Neural crest cell (in vitro differentiated cells): ENCODE results near the gene MAP3K20. TPM values are rescaled to one million over a fixed set of nuclear protein-coding genes. Genes with fewer than 3 reads are reported as not detected.
A peak's percentile ranks its signal among the peaks of the same experiment; 100 is the strongest.

Experiments used
- DNase-seq: peaks from one replicate; pipeline ENCODE4 v3.0.0; 2021; ENCODE audit warnings: low read depth, mixed read lengths, low spot score
- H3K27ac Mint-ChIP-seq: one replicate; pipeline ENCODE4 v1.8.0; 2021; ENCODE audit warnings: mild to moderate bottlenecking, mixed read lengths; ENCODE audit not compliant: unreplicated experiment
- H3K27me3 Mint-ChIP-seq: 2 replicates; pipeline ENCODE4 v1.8.0; 2021; ENCODE audit warnings: low read depth, mild to moderate bottlenecking, mixed read lengths
- H3K36me3 Mint-ChIP-seq: 2 replicates; pipeline ENCODE4 v1.8.0; 2021; ENCODE audit warnings: low read depth, mild to moderate bottlenecking, mixed read lengths
- H3K4me1 Mint-ChIP-seq: 2 replicates; pipeline ENCODE4 v1.8.0; 2021; ENCODE audit warnings: mixed read lengths
- H3K4me3 Mint-ChIP-seq: one replicate; pipeline ENCODE4 v1.8.0; 2021; ENCODE audit warnings: mild to moderate bottlenecking, mixed read lengths
- H3K9me3 Mint-ChIP-seq: 2 replicates; pipeline ENCODE4 v1.8.0; 2021; ENCODE audit warnings: mixed read lengths
- total RNA-seq: library from RNA; stranded (reverse); gene quantifications from 2 replicates; pipeline ENCODE4 v1.2.1, GENCODE V29; 2021
- TF ChIP-seq, protein P1 (sequence below): fragments of 200-600 bp; sonication (generic); conservative IDR thresholded peaks from 2 replicates; pipeline ENCODE4 v1.5.0; 2021; ENCODE audit warnings: antibody characterized with exemption, mild to moderate bottlenecking

The MAP3K20 gene
- total RNA-seq, 1 donor from 2014 or later = 27.6 TPM

DNA sequence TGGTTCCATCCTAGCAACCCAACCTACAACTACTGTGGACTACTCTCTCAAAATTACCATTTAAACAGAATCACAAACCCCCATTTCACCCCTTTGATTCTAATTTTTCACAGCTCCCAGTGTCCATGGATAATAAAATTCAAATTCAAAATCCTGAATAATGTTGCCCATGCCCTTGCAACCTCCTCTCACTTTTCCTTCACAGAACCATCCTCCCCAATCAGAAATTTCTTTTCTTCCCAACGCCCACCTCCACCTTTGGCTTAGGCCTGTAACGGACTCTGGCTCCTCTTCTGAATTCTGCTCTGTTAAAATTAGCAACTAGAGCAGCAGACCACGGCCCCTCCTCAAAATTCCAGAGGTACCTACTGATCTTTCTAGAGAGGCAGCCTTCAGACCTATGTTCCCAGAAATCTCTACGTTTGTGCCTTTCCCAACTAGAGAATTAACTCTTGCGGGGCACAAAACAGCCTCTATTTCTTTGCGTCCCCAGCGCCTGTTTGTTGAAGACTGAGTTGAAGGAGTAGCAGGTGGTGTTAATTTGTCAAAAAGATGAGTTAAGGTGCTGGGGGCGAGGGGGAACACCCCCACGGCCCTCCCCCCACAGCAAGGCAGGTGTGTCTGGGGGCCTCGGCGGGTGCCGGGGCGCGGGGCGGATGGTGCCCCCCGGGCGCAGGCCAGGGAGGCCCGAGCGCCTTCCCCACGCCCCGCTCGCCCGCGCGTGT is 428 bp upstream of the MAP3K20 start:
- TF ChIP-seq, protein P1, sequence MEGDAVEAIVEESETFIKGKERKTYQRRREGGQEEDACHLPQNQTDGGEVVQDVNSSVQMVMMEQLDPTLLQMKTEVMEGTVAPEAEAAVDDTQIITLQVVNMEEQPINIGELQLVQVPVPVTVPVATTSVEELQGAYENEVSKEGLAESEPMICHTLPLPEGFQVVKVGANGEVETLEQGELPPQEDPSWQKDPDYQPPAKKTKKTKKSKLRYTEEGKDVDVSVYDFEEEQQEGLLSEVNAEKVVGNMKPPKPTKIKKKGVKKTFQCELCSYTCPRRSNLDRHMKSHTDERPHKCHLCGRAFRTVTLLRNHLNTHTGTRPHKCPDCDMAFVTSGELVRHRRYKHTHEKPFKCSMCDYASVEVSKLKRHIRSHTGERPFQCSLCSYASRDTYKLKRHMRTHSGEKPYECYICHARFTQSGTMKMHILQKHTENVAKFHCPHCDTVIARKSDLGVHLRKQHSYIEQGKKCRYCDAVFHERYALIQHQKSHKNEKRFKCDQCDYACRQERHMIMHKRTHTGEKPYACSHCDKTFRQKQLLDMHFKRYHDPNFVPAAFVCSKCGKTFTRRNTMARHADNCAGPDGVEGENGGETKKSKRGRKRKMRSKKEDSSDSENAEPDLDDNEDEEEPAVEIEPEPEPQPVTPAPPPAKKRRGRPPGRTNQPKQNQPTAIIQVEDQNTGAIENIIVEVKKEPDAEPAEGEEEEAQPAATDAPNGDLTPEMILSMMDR = no peak
- DNase-seq = no peak
- peaks cover 25% of the 10 kb centered on the region for H3K4me1 Mint-ChIP-seq
- peak overlapping the region; percentile 91 for H3K4me3 Mint-ChIP-seq
- no peaks in the 10 kb centered on the region for H3K36me3 Mint-ChIP-seq
- H3K9me3 Mint-ChIP-seq = no peaks in the 10 kb centered on the region
- peak overlapping the region; percentile 45 for H3K27ac Mint-ChIP-seq
- H3K27me3 Mint-ChIP-seq = peaks cover 6% of the 10 kb centered on the region

DNA sequence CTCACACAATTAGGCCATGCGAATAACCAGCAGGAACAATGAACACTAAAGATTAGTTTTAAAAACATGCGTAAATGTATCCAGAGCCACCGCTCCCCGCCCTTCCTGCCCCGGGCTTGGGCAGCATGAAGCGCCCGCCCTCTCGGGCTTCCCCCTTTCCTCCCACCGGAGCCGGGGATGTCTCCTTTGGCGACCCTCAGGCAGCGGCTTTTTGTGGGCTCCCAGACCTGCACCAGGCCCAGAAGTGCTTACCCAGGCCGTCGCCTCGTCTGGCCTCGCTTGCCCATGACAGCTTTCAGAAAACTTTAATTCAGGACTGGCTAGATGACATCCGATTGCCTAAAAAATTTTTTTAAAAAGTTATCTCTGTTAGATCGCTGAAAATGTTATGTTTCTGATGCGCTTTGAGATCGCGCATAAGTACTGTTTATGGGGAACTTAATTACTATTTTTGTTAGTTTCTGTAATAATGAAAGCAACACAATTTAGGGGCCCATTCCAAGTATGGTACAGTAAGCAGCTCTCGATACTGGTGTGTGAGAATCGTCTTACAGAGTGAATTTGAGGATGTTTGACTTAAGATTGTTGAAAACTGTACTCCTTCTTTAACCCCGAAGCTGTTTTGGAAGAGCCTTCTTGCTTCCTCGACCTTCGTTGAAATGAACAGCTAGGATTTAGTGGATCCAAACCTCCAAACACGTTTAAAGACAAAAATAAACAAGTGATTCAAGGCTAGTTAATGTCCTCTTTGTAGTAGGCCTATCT is 1.1 kb downstream of the MAP3K20 start:
- H3K36me3 Mint-ChIP-seq = peaks cover 2% of the 10 kb centered on the region
- no peaks in the 10 kb centered on the region for H3K9me3 Mint-ChIP-seq
- peak overlapping the region; percentile 79 for H3K27ac Mint-ChIP-seq
- H3K27me3 Mint-ChIP-seq = peaks cover 6% of the 10 kb centered on the region
- peak overlapping the region; percentile 91 for H3K4me3 Mint-ChIP-seq
- peaks cover 25% of the 10 kb centered on the region for H3K4me1 Mint-ChIP-seq
- TF ChIP-seq, protein P1 = no peak
- DNase-seq = peak; percentile 45

DNA sequence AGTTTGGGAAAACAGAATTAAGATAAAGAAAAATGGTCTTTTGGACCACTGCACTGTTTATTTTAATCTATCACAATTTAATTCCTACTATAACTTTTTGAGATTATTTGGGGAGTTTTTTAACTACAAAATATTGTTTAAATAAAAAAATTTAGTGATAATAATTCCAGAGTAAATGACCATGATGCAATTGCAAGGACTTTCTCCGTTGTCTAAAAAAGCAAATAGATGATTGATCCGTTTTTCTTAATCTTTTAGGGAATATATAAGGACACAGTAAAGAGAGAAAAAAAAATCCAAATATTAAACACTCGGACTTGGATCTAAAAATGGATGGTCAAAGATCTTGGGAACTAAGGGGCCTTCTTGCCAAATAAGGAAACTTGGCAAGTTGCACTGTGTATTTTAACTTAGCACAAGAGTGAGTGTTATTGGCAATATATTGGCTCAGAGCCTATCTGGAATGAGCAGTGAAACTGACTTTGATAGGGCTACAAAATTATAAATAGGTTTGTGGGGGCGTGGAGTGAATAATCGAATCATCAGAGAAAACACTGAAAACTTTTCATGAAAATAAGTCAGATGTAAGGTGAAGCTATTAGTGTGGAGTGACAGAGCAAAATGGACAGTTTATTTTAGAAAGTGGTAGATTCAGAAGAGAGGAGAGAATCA is 2.0 kb downstream of the MAP3K20 start:
- H3K4me3 Mint-ChIP-seq = peak overlapping the region; percentile 91
- H3K4me1 Mint-ChIP-seq = peaks cover 25% of the 10 kb centered on the region
- TF ChIP-seq, protein P1 = no peak
- H3K27me3 Mint-ChIP-seq = peaks cover 4% of the 10 kb centered on the region
- DNase-seq = no peak
- H3K27ac Mint-ChIP-seq = no peak overlapping the region
- H3K36me3 Mint-ChIP-seq = peaks cover 8% of the 10 kb centered on the region
- H3K9me3 Mint-ChIP-seq = no peaks in the 10 kb centered on the region

DNA sequence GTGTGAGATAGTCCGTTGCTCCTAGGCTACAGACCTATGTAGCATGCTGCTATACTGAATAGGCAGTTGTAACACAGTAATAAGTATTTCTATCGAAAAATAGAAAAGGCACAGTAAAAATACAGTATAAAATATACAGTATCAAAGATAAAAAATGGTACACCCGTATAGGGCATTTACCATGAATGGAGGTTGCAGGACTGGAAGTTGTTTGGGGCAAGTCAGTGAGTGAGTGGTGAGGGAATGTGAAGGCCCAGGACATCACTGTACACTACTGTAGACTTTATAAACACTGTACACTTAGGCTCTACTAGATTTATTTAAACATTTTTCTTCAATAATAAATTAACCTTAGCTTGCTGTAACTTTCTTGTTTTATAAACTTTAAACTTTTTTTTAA is 3.5 kb downstream of the MAP3K20 start:
- TF ChIP-seq, protein P1 = no peak
- Mint-ChIP-seq H3K4me3 (no peak overlapping the region), H3K9me3 (no peaks in the 10 kb centered on the region), H3K4me1 (peaks cover 25% of the 10 kb centered on the region), H3K36me3 (peaks cover 8% of the 10 kb centered on the region), H3K27me3 (peaks cover 4% of the 10 kb centered on the region), H3K27ac (no peak overlapping the region)
- no peak for DNase-seq

DNA sequence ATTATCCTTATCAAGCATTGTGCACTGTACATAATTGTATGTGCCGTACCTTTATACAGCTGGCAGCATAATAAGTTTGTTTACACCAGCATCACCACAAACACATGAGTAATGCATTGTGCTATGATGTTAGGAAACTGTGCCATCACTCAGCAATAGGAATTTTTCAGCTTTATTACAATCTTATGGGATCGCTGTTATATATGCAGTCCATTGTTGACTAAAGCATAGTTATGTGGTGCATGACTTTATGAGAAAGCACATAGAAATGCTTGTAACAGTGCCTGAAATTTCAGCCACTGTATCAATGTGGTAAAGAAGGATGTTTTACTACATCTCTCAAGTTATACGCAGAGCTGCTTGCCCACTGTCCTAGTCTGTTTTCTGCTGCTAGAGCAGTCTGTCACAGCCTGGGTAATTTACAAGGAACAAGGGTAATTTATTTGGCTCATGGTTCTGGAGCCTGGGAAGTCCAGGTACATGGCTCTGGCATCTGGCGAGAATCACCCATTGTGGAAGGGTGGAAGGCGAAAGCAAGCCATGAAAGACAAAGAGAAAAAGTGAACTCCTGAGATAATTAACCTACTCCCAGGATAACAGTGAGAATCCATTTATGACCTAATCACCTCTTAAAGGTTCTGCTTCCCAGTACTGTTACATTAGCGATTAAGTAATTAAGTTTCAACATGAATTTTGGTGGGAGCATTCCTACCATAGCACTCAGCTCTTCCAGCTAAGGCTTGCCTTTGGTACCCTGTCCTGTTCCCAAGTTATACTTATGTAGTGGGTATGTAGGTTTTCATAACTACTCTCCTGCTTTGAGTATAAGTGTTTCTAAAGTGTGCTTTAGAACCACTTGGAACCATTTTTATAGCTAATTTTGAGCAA is 4.6 kb downstream of the MAP3K20 start:
- Mint-ChIP-seq H3K4me3 (peak overlapping the region; percentile 32), H3K9me3 (no peaks in the 10 kb centered on the region), H3K36me3 (peaks cover 8% of the 10 kb centered on the region), H3K27ac (no peak overlapping the region), H3K27me3 (peaks cover under 1% of the 10 kb centered on the region), H3K4me1 (peaks cover 22% of the 10 kb centered on the region)
- TF ChIP-seq, protein P1 = no peak
- no peak for DNase-seq
